ENCODE data around the gene PTRH1. TPM values are rescaled to one million over a fixed set of nuclear protein-coding genes. Genes with fewer than 3 reads are reported as not detected.
"Not testable (repeated sequence)": the region's sequence is repeated elsewhere in the genome, so short reads cannot be mapped to it uniquely, and the experiment has no call there.

PTRH1 gene
- total RNA-seq (2014; rRNA removed; shearing (Covaris generic)): 43.8 and 55.8 TPM in 2 replicates

GRCh38 chr9:127715470-127716337, at the start of gene PTRH1, which contains the start of gene TTC16:
Gene PTRH1 (minus strand): TSS chr9:127715663. CDS start chr9:127715639, 24 bp downstream.
Gene TTC16 (plus strand): TSS chr9:127716079. CDS start chr9:127716146, 67 bp downstream.
- DNase-seq (ENCODE audit: low spot score): peak; percentile 94

- peak; percentile 29 for DNase-seq (ENCODE audit: low spot score)
These were observed 48.5 kb upstream of the PTRH1 start for GRCh38 chr9:127763918-127764384.

- DNase-seq (ENCODE audit: low spot score): no peak
These were observed 46.7 kb upstream of the PTRH1 start for GRCh38 chr9:127762111-127762676.

- DNase-seq (ENCODE audit: low spot score): no peak
These were observed 46.1 kb upstream of the PTRH1 start for GRCh38 chr9:127761491-127761956.

GRCh38 chr9:127761061-127761460, 45.6 kb upstream of the PTRH1 start:
- DNase-seq (ENCODE audit: low spot score): no peak

- DNase-seq (ENCODE audit: low spot score): no peak
These were observed 43.4 kb upstream of the PTRH1 start for GRCh38 chr9:127758843-127759242.

GRCh38 chr9:127756776-127757175, 41.3 kb upstream of the PTRH1 start:
- not testable (repeated sequence) for DNase-seq (ENCODE audit: low spot score)

GRCh38 chr9:127756233-127756632, 40.8 kb upstream of the PTRH1 start:
- no peak for DNase-seq (ENCODE audit: low spot score)

- DNase-seq (ENCODE audit: low spot score): no peak
These were observed 39.9 kb upstream of the PTRH1 start for GRCh38 chr9:127755061-127756060.

GRCh38 chr9:127754099-127755060, 38.9 kb upstream of the PTRH1 start:
- no peak for DNase-seq (ENCODE audit: low spot score)

- DNase-seq (ENCODE audit: low spot score): no peak
These were observed 38.2 kb upstream of the PTRH1 start for GRCh38 chr9:127753622-127754021.

- no peak for DNase-seq (ENCODE audit: low spot score)
These were observed 37.7 kb upstream of the PTRH1 start for GRCh38 chr9:127753148-127753547.

GRCh38 chr9:127751269-127752054, 36.0 kb upstream of the PTRH1 start:
- DNase-seq (ENCODE audit: low spot score): no peak

GRCh38 chr9:127749090-127749787, 33.8 kb upstream of the PTRH1 start:
- no peak for DNase-seq (ENCODE audit: low spot score)

GRCh38 chr9:127746959-127747569, 31.6 kb upstream of the PTRH1 start:
- DNase-seq (ENCODE audit: low spot score): no peak

- no peak for DNase-seq (ENCODE audit: low spot score)
These were observed 29.1 kb upstream of the PTRH1 start for GRCh38 chr9:127744398-127745110.

GRCh38 chr9:127742435-127743088, 27.1 kb upstream of the PTRH1 start:
- no peak for DNase-seq (ENCODE audit: low spot score)

Data from A172 (cell line).